ENCODE measurements around the gene CFAP210.
"Not testable (repeated sequence)": the region's sequence is repeated elsewhere in the genome, so short reads cannot be mapped to it uniquely, and the experiment has no call there.

Gene CFAP210

DNA sequence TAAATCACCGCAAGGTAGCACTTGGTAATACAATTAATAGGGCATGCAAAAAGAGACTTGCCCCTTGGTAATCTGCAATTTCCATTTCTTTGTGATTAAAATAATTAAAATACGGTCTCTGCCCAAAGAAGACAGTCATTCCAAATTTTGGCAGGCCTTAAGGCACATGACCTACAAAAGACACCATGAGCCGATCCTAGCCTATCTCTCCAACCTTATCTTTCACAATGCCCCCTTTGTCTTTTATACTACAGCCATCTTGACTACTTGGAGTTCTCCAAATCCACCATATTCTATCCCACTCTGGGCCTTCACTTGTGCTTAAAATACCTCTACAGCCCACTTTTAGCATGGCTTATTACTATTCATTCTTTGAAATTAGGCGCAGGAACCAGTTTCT lies 23.3 kb downstream of the CFAP210 start:
- no peak for DNase-seq

GRCh38 chr2:169670215-169670651 lies 24.0 kb downstream of the CFAP210 start:
- no peak for DNase-seq

GRCh38 chr2:169667583-169667982 lies 26.6 kb downstream of the CFAP210 start:
- DNase-seq = no peak

GRCh38 chr2:169664978-169665930 lies 29.0 kb downstream of the CFAP210 start:
- no peak for DNase-seq

DNA sequence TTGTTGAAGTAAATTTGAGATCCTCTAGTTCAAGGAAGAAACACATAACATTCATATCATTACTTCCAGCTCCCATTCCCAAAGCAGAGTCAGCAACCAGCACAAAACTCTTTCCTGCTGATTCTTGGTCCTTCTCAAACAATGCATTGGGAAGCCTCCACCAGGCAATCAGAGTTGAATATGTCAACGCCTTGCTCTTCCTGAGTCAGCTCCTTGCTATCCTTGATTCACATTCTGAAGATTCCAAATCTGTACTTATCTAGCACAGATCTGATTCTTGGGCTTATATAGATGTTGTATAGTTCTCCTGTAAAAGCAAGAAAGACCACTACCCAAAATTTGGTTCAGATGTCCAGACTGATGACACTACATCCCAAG lies 29.6 kb downstream of the CFAP210 start:
- no peak for DNase-seq

DNA sequence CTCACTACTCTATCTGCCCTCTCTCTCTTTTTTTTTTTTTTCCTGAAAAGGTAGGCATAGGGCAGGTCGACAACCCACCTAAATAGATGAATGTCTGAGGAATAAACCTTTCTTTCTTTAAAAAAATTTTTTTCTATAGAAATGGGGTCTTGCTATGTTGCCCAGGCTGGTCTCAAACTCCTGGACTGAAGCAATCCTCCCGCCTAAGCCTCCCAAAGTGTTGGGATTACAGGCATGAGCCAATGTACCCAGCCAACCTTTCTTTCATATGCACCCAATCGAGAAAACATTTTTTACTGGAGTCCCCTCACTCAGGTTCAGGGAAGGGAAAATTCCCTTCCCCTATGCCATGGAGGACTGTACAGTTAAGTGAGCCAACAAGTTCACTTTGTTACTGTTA lies 31.0 kb downstream of the CFAP210 start:
- no peak for DNase-seq

GRCh38 chr2:169662744-169663143 lies 31.5 kb downstream of the CFAP210 start:
- no peak for DNase-seq

GRCh38 chr2:169661265-169661664 lies 32.9 kb downstream of the CFAP210 start:
- no peak for DNase-seq

- no peak for DNase-seq
These were observed 34.9 kb downstream of the CFAP210 start for GRCh38 chr2:169659320-169659719.

GRCh38 chr2:169658877-169659276 lies 35.3 kb downstream of the CFAP210 start:
- no peak for DNase-seq

DNA sequence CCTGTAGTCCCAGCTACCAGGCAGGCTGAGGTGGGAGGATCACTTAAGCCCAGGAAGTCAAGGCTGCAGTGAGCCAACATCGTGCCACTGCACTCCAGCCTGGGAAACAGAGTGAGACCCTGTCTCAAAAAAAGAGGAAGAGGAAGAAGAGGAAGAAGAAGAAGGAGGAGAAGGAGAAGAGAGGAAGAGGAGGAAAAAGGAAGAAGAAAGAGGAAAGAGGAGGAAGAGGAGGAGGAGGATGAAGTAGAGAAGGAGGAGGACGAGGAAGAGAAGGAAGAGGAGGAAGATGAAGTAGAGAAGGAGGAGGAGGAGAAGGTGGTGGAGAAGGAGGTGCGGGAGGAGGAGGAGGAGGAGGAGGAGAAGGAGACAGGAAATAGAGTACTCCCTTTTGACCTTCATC lies 38.0 kb downstream of the CFAP210 start:
- DNase-seq = no peak

DNA sequence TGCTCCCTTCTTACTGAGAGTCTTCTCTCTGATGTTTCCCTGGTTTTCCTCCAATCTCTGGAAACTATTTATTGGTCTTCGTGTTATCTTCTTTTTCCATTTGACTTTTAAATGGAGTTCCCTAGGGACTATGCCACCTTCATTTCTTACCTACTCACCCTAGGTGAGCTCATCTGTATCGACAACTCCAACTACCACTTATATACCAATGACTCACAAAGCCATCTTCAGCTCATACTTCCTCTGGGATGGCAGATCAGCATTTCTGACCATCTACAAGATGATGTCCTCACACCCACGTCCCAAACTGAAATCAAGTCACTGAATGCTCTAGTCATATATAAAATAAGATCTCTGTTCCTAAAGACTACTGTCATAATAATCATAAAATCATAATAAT lies 40.6 kb downstream of the CFAP210 start:
- DNase-seq = no peak

DNA sequence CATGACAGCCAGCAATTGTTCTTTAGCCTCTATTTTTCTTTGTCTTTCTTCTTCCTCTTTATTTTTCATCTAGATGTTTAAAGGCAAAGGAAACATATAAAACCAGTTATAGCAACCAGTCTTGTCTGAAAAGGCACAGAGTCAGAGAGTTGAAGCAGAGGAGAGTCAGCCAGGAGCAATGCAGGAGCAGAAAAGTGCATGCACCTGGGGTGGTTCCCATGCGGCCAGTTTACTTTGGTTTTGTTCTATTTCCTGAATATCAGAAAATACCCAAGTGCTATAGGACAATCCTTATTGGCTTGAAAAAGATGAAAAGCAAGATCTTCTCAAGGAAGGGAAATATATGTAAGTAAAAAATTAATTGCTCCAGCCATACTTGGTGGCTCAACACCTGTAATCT lies 44.9 kb downstream of the CFAP210 start:
- no peak for DNase-seq

DNA sequence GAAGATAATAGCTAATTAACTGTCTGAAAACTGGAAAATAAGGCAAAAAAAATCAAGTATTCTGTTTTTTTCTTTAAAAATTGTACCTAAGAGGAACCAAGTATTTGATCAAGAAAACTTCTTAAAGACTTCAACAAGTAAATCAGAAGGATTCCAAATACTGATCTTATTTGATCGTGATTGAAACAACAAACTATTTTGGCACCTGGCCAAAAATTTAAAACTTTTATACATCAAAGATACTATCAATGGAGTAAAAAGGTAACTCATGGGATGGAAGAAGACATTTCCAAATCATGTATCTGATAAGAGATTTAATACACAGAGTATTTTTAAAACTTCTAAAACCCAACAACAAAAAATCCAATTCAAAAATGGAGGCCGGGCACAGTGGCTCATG lies 46.7 kb downstream of the CFAP210 start:
- DNase-seq = no peak

GRCh38 chr2:169644173-169644572 lies 50.0 kb downstream of the CFAP210 start:
- no peak for DNase-seq

- DNase-seq = no peak
These were observed 52.7 kb downstream of the CFAP210 start for GRCh38 chr2:169641464-169641863.

- no peak for DNase-seq
These were observed 54.1 kb downstream of the CFAP210 start for GRCh38 chr2:169640104-169640503.

- DNase-seq = no peak
These were observed 56.6 kb downstream of the CFAP210 start for GRCh38 chr2:169637620-169638019.

GRCh38 chr2:169636440-169637097 lies 57.6 kb downstream of the CFAP210 start:
- DNase-seq = no peak

- no peak for DNase-seq
These were observed 68.4 kb downstream of the CFAP210 start for GRCh38 chr2:169625781-169626180.

- no peak for DNase-seq
These were observed 71.0 kb downstream of the CFAP210 start for GRCh38 chr2:169623235-169623634.

DNA sequence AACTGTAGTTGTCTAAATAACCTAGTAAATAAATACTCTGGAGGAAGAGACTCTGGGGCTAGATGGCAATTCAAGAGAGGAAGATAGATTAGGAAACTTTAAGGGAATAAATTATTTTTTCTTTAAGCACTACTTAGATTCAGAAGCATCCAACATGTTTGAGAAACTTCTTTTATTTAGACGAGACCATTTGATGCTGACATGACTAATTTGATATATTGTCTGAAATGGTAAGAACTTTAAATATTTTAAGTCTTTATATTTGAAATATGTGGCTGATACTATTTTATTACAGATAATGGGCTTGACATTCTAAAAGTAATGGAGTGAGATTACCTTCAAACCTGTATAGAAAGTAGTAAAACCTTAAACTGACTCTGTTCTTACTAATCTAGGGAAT lies 73.7 kb downstream of the CFAP210 start:
- no peak for DNase-seq

DNA sequence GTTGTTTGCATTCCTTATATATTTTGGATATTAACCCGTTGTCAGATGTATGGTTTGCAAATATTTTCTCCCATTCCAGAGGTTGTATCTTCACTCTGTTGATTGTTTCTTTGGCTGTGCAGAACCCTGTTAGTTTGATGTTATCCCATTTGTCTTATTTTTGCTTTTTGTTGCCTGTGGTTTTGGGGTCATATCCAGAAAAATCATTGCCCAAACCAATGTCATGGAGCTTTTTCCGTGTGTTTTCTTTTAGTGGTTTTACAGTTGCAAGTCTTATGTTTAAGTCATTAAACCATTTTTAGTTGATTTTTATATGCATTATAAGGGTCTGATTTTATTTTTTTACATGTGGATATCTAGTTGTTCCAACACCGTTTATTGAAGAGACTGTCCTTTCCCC lies 74.3 kb downstream of the CFAP210 start:
- DNase-seq = no peak

DNA sequence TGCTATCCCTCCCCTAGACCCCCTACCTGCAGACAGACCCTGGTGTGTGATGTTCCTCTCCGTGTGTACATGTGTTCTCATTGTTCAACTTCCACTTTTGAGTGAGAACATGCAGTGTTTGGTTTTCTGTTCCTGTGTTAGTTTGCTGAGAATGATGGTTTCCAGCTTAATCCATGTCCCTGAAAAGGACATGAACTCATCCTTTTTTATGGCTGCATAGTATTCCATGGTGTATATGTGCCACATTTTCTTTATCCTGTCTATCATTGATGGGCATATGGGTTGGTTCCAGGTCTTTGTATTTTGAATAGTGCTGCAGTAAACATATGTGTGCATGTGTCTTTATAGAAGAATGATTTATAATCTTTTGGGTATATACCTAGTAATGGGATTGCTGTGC lies 78.2 kb downstream of the CFAP210 start:
- DNase-seq = not testable (repeated sequence)
